GM12878 (cell line): Measurements from ENCODE around the gene GZF1. TPM values are rescaled to one million over a fixed set of nuclear protein-coding genes. Genes with fewer than 3 reads are reported as not detected.

Experiments
- ATAC-seq: fragments of 200-7000 bp; cut with Tn5 transposase; 3 replicates; pipeline ENCODE4 v1.9.1; 2020; ENCODE audit warnings: mild to moderate bottlenecking, moderate library complexity
- BruUV-seq: library from RNA; stranded (reverse); fragments of 400-500 nt; replicated peaks from 2 replicates; lab custom pipeline; 2021; lab: Mats Ljungman, UMichigan
- CTCF ChIA-PET: fragments of 300-600 bp; sonication (Branson Sonifier 250); formaldehyde crosslinking; extraction: SDS; loops from one replicate; lab custom pipeline; 2021; ENCODE audit warnings: inconsistent platforms; lab: Yijun Ruan, JAX
- POLR2A ChIA-PET: fragments of 350-600 bp; formaldehyde crosslinking; extraction: SDS; loops from one replicate; lab custom pipeline; 2021; ENCODE audit warnings: inconsistent platforms; lab: Charles Lee
- RAD21 ChIA-PET: fragments of 300-600 bp; sonication (Branson Sonifier 250); formaldehyde crosslinking; loops from one replicate; lab custom pipeline; 2023; ENCODE audit warnings: antibody characterized with exemption; ENCODE audit not compliant: unreplicated experiment; lab: Charles Lee
- SMC1A ChIA-PET: fragments of 300-600 bp; sonication (Branson Sonifier 250); formaldehyde crosslinking; loops from one replicate; lab custom pipeline; 2023; ENCODE audit not compliant: unreplicated experiment, uncharacterized antibody; lab: Charles Lee
- DNase-seq: peaks from one replicate; pipeline ENCODE4 v3.0.0-alpha.2; 2011; ENCODE audit warnings: low read depth, low spot score
- FAIRE-seq: peaks from 3 replicates; lab custom pipeline; 2011; peaks lifted over from hg19 to GRCh38; lab: Jason Lieb, UNC
- H2AFZ ChIP-seq: 2 replicates; pipeline ENCODE4 v1.6.0; 2011; ENCODE audit warnings: low read depth, low read length, control low read depth; ENCODE audit not compliant: control insufficient read depth
- H3K27ac ChIP-seq: 2 replicates; pipeline ENCODE4 v1.5.1; 2011; ENCODE audit warnings: control low read depth; ENCODE audit not compliant: control insufficient read depth, insufficient read depth
- H3K27me3 ChIP-seq, 2 experiments: replicated peaks in 1 of 2; 2 replicates each; pipeline versions ENCODE4 v1.6.0 to v1.6.1; 2011; ENCODE audit warnings: low read length in 1 of 2; ENCODE audit not compliant: control insufficient read depth in 2 of 2, insufficient read depth in 2 of 2
- H3K36me3 ChIP-seq, 2 experiments: 2 replicates each; pipeline ENCODE4 v1.5.1; 2011; ENCODE audit warnings: low read length in 1 of 2; ENCODE audit not compliant: control insufficient read depth in 2 of 2, insufficient read depth in 2 of 2
- H3K4me1 ChIP-seq: 2 replicates; pipeline ENCODE4 v1.6.1; 2011; ENCODE audit warnings: mild to moderate bottlenecking, low read length, moderate library complexity, mixed read lengths; ENCODE audit not compliant: control insufficient read depth, insufficient read depth
- H3K4me2 ChIP-seq: 2 replicates; pipeline ENCODE4 v1.6.0; 2011; ENCODE audit warnings: control low read depth; ENCODE audit not compliant: control insufficient read depth, insufficient read depth
- H3K4me3 ChIP-seq: fragments of 200-600 bp; sonication (generic); 2 replicates; pipeline ENCODE4 v1.5.1; 2016
- H3K79me2 ChIP-seq: 2 replicates; pipeline ENCODE4 v1.6.0; 2011; ENCODE audit warnings: low read length; ENCODE audit not compliant: control insufficient read depth, insufficient read depth
- H3K9ac ChIP-seq: 2 replicates; pipeline ENCODE4 v1.8.0; 2011; ENCODE audit warnings: low read length, control low read depth, mixed read lengths; ENCODE audit not compliant: control insufficient read depth, insufficient read depth
- H3K9me3 ChIP-seq: replicated peaks from 3 replicates; pipeline ENCODE4 v1.5.1; 2011; ENCODE audit warnings: mild to moderate bottlenecking, low read length; ENCODE audit not compliant: control insufficient read depth, insufficient read depth
- H4K20me1 ChIP-seq: 2 replicates; pipeline ENCODE4 v1.6.0; 2011; ENCODE audit not compliant: control insufficient read depth, insufficient read depth
- BCL11A ChIP-seq: IDR thresholded peaks from 2 replicates; pipeline ENCODE4 v1.6.1; 2011; ENCODE audit warnings: low read depth, low read length
- SMARCA5 ChIP-seq: fragments of 450-650 bp; IDR thresholded peaks from 2 replicates; pipeline ENCODE4 v1.6.1; 2017; ENCODE audit warnings: mild to moderate bottlenecking
- WGBS: methylation state at CpG from one replicate; pipeline ENCODE4 v1.1.6; 2016; ENCODE audit warnings: low lambda C conversion rate; ENCODE audit not compliant: insufficient replicate concordance, insufficient coverage; ENCODE audit errors: missing lambda C conversion rate; 5-methylcytosine and 5-hydroxymethylcytosine counted together
- in situ Hi-C: fragments of 300-500 bp; cut with MboI; formaldehyde crosslinking; loops from 9 replicates; pipeline ENCODE4 v1.14.3; 2018; ENCODE audit warnings: mixed read lengths
- intact Hi-C: fragments of 100-400 bp; cut with micrococcal nuclease; formaldehyde crosslinking; loops from one replicate; pipeline ENCODE4 v1.14.2; 2022; ENCODE audit not compliant: unreplicated experiment
- polyA plus RNA-seq, 11 experiments: library from polyadenylated mRNA; depleted of rRNA in 4 of 11; unstranded in 6 of 11; stranded (reverse) in 5 of 11; fragments of >200 nt; fragmentation: Nextera tagmentation in 4 of 11; fragmentation: Illumina TruSeq in 1 of 11; extraction: Ambion mirVana in 4 of 11; extraction: Trizol in 1 of 11; gene quantifications; 1 replicate in 1 of 11; 2 replicates in 10 of 11; pipeline versions ENCODE4 v1.2.1 to v1.2.3, GENCODE V29; 2011 to 2016; ENCODE audit warnings: inconsistent platforms in 2 of 11, missing spikeins in 2 of 11, low read depth in 1 of 11
- total RNA-seq, 4 experiments: library from RNA; depleted of rRNA in 3 of 4; stranded (reverse); fragments of >200 nt in 3 of 4; fragmentation: Illumina TruSeq in 1 of 4; extraction: Trizol in 1 of 4; gene quantifications; 2 replicates each; pipeline versions ENCODE4 v1.2.1 to v1.2.3, GENCODE V29; 2013 to 2021
- TF ChIP-seq, protein P1 (sequence below): IDR thresholded peaks from 2 replicates; pipeline ENCODE4 v1.6.1; 2012; ENCODE audit warnings: mild to moderate bottlenecking, low read depth, low read length

Gene GZF1
- total and polyA plus RNA-seq, 10 of the 15 experiments (the other 5 are each of a cell fraction or from before 2014, with no cell fraction given) = 2.2 to 19.5 (median 9.7) TPM

DNA sequence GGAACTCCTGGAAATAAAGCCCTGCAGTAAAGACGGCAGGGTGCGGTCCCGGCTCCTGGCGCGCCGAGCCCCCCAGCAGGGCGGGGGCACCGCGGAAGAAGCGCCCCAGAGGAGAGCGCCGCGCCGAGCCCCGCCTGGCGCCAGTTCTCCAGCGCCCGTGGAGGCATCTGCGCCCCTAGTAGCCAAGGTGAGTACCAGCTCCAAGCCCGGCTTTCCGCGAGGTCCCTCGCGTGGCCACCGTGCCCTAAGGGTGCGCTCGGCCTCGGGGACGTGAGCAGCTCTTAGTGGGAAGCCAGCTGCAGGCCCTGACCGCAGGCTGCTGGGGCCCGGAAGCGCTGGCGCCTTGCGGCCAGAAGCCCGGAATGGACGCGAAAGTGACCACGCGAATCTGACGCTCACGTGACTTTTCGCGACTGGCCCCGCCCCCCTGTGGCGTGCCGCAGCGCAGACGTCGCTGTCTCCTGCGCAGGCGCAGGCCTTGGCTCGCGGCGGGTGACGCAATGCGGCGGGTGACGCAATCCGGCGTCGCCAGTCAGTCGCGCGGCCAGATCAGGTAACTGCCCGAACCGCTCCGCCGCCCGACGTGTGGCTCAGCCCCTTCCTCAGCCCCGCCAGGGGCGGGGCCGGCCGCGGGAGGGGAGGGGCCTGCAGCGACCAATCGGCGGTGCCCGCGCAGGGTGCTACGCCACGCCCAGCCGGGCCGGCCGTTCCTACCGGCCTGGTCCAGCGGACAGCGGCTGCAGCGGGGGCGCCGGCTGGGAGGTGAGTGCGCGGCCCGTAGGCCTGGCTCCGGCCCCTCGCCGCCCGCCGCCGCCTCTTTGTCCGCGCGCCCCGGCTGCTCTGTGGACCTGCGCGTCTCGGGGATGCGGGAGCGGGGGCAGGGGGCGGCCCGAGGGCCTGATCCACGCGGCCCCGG lies at the start of gene GZF1 (continued):
- peak; percentile 69; the same call in 1 of the 2 replicates for TF ChIP-seq SMARCA5
- TF ChIP-seq, all 136 proteins: peak for 70

DNA sequence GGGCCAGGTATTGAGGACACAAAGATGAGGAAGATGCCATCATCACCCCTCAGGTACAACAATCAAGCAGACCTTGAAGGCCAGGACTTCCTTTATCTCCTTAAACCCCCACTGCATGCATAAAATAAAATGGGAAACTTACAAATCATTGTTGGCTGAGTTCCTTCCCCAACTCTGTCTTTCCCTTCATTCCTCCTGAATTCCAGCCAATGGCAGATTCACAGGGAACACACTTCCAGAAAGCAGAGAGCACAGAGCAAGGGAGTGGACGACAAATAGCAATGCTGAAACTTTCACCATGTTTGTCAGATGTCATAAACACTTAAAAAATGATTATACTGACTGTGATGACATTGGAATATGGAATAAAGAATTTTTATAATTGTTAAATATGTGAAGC lies 48.7 kb upstream of the GZF1 start:
- H3K27ac ChIP-seq = no peak overlapping the region
- H3K4me3 ChIP-seq = no peak overlapping the region
- H3K4me2 ChIP-seq = no peak overlapping the region
- H3K9me3 ChIP-seq = no peaks in the 10 kb centered on the region
- SMC1A ChIA-PET = no interaction called here
- FAIRE-seq (no peak), DNase-seq (no peak), ATAC-seq (no peak)
- POLR2A ChIA-PET = no interaction called here
- RAD21 ChIA-PET = no interaction called here
- in situ Hi-C loops (no loop called here), intact Hi-C loops (no loop called here)
- no peaks in the 10 kb centered on the region for H3K79me2 ChIP-seq
- CTCF ChIA-PET = no interaction called here
- no peaks in the 10 kb centered on the region for H3K36me3 ChIP-seq
- TF ChIP-seq BCL11A = no peak
- TF ChIP-seq, protein P1, sequence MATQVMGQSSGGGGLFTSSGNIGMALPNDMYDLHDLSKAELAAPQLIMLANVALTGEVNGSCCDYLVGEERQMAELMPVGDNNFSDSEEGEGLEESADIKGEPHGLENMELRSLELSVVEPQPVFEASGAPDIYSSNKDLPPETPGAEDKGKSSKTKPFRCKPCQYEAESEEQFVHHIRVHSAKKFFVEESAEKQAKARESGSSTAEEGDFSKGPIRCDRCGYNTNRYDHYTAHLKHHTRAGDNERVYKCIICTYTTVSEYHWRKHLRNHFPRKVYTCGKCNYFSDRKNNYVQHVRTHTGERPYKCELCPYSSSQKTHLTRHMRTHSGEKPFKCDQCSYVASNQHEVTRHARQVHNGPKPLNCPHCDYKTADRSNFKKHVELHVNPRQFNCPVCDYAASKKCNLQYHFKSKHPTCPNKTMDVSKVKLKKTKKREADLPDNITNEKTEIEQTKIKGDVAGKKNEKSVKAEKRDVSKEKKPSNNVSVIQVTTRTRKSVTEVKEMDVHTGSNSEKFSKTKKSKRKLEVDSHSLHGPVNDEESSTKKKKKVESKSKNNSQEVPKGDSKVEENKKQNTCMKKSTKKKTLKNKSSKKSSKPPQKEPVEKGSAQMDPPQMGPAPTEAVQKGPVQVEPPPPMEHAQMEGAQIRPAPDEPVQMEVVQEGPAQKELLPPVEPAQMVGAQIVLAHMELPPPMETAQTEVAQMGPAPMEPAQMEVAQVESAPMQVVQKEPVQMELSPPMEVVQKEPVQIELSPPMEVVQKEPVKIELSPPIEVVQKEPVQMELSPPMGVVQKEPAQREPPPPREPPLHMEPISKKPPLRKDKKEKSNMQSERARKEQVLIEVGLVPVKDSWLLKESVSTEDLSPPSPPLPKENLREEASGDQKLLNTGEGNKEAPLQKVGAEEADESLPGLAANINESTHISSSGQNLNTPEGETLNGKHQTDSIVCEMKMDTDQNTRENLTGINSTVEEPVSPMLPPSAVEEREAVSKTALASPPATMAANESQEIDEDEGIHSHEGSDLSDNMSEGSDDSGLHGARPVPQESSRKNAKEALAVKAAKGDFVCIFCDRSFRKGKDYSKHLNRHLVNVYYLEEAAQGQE = no peak
- TF ChIP-seq, all 136 proteins: peak for 0
- Histone ChIP-seq H4K20me1 (no peaks in the 10 kb centered on the region), H3K4me1 (no peaks in the 10 kb centered on the region), H2AFZ (no peak overlapping the region), H3K9ac (no peak overlapping the region), H3K27me3 (peaks cover 0 to 2% of the 10 kb centered on the region in 2 experiments; a peak in 1 of 4 replicates)
- BruUV-seq = no TSS peak
- WGBS = 19% methylated on average over 1 of the region's 1 CpG
